Measurements from ENCODE around the gene POFUT1. TPM values are rescaled to one million over a fixed set of nuclear protein-coding genes. Genes with fewer than 3 reads are reported as not detected.

Gene POFUT1
- total and polyA plus RNA-seq, 9 of the 15 experiments (the other 6 are each of a cell fraction or from before 2014, with no cell fraction given), result 3.5 to 44.7 (median 23.5) TPM

GRCh38 chr20:32285621-32286371 lies 78.1 kb downstream of the POFUT1 start (continued):
- TF ChIP-seq ATF3 (IDR thresholded peaks at IDR 0.05) (peak; percentile 84), ATF3 (CRISPR knock-in tag; conservative IDR thresholded peaks at IDR 0.05) (no peak), ARID3A (IDR thresholded peaks at IDR 0.05; ENCODE audit: borderline replicate concordance, low read depth, low read length) (0 out of 2 replicates have a peak, but pooled peaks have one; percentile 18), ZNF778 (CRISPR knock-in tag; IDR thresholded peaks at IDR 0.05) (no peak), RUNX1 (IDR thresholded peaks at IDR 0.05; ENCODE audit: low read depth) (0 out of 2 replicates have a peak, but pooled peaks have one; percentile 38), ZNF316 (IDR thresholded peaks at IDR 0.05) (no peak), MLLT1 (IDR thresholded peaks at IDR 0.05) (peak in 1 of 2 experiments; percentile 42; a peak in 1 of 4 replicates), JUN (IDR thresholded peaks at IDR 0.05; ENCODE audit: borderline replicate concordance, low read depth, low read length) (no peak), JUN (CRISPR knock-in tag; IDR thresholded peaks at IDR 0.05; ENCODE audit: borderline replicate concordance) (no peak), RBM22 (IDR thresholded peaks at IDR 0.05; ENCODE audit: low read depth, low read length, poor library complexity, severe bottlenecking) (no peak), SPI1 (IDR thresholded peaks at IDR 0.05; ENCODE audit: borderline replicate concordance, low read depth, low read length) (no peak), JUNB (CRISPR knock-in tag; conservative IDR thresholded peaks at IDR 0.05) (no peak), JUND (IDR thresholded peaks at IDR 0.05; ENCODE audit: borderline replicate concordance, low read depth, low read length) (peak; percentile 87), JUND (tag; IDR thresholded peaks at IDR 0.05; ENCODE audit: borderline replicate concordance, low read depth, low read length) (peak; percentile 87; the same call in 2 of the 3 replicates), PHF8 (IDR thresholded peaks at IDR 0.05; ENCODE audit: borderline replicate concordance, low read length) (no peak), TRIM25 (IDR thresholded peaks at IDR 0.05; ENCODE audit: borderline replicate concordance) (no peak), SMAD4 (CRISPR knock-in tag; conservative IDR thresholded peaks at IDR 0.05) (peak; percentile 90), KLF16 (IDR thresholded peaks at IDR 0.05) (peak; percentile 94), ZNF23 (CRISPR knock-in tag; IDR thresholded peaks at IDR 0.05) (no peak)

Data from K562 (cell line).